MM.1S (cell line): ENCODE data around the gene HRG.

ENCODE experiments used
- EZH2 ChIP-seq: fragments of 300-600 bp; sonication (generic); optimal IDR thresholded peaks from 2 replicates; pipeline ENCODE3; 2017; ENCODE audit warnings: low read depth, mild to moderate bottlenecking, antibody characterized with exemption, low read length, mixed read lengths
- EZH2phosphoT487 ChIP-seq: fragments of 300-600 bp; sonication (generic); IDR thresholded peaks from 2 replicates; pipeline ENCODE4 v1.6.1; 2018; ENCODE audit warnings: antibody characterized with exemption, low read length
- TF ChIP-seq, protein P1 (sequence below): fragments of 300-600 bp; sonication (generic); IDR thresholded peaks from 2 replicates; pipeline ENCODE4 v1.5.1; 2016; ENCODE audit warnings: antibody characterized with exemption, low read length, mixed read lengths

DNA sequence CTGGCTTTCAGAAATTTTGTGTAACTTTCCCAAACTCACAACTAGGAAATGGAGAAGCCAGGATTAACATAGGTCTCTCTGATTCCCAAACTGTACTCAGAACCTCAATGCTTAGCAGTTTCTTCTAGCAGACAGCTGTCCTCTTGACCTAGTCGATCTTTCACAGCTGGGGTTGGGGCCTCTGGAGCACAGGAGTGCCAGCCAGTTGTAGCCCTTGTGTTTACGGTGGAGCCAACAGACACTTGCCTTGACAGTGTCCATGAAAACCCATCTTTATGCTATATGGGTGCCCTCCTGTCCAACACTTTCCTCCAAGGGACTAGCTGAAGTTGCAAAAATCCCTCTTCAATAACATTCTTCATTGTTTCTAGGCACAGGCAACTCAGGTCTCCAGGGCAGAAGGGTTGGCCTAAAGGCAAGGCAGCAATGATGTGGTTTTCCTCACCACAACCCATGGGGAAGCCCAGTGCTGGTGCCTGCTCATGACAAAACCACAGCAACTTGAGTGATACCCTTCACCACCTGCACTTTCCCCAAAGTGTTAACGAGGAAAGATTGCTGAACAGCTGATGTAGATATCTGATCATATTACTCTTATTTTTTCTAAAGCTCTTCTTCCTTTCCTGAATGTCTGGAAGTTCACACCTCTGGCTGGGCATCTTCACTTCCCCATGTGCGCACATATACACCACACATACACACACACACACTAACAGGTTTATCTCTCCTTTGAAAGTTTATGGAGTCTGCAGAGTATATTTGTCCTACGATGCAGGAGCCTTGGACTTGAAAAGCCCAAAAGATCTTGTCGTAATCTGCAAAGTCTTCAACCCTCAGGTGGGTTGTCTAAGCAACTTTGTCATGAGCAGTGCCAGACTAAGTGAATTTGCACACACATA lies 40.3 kb downstream of the HRG start:
- TF ChIP-seq, protein P1, sequence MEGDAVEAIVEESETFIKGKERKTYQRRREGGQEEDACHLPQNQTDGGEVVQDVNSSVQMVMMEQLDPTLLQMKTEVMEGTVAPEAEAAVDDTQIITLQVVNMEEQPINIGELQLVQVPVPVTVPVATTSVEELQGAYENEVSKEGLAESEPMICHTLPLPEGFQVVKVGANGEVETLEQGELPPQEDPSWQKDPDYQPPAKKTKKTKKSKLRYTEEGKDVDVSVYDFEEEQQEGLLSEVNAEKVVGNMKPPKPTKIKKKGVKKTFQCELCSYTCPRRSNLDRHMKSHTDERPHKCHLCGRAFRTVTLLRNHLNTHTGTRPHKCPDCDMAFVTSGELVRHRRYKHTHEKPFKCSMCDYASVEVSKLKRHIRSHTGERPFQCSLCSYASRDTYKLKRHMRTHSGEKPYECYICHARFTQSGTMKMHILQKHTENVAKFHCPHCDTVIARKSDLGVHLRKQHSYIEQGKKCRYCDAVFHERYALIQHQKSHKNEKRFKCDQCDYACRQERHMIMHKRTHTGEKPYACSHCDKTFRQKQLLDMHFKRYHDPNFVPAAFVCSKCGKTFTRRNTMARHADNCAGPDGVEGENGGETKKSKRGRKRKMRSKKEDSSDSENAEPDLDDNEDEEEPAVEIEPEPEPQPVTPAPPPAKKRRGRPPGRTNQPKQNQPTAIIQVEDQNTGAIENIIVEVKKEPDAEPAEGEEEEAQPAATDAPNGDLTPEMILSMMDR = no peak
- no peak for TF ChIP-seq EZH2
- no peak for TF ChIP-seq EZH2phosphoT487
